ENCODE data around the gene MARVELD1.

DNA sequence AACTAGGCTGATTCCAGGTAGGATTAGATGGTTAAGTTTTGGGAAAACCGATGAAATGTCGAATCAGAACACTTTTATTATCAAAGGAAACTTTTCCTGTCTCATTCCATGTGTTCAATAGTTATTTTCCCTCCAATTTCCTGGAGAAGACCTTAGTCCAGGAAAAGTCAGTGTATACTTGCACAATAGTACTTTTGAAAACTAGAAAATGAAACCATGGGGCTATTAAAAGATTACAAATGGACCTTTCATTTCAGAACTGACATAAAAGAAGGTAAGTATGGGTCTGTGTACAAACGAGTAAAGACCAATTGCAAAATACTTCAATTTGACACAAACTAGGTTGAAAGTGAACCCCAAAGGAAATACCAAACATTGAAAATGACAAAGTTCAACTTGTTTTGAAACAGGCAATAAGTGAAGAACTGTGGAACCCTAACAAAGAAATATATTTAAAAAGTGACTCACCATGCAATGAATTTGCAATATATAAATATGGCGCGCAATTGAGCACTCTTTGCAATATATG, 28.6 kb upstream of the MARVELD1 start:
- TF ChIP-seq ZNF572 (CRISPR knock-in tag; IDR thresholded peaks at IDR 0.05) (no peak), ARNT2 (CRISPR knock-in tag; IDR thresholded peaks at IDR 0.05; ENCODE audit: low read depth) (no peak; the same call in 1 of the 2 replicates), EZH2 (conservative IDR thresholded peaks at IDR 0.05; ENCODE audit: low read depth, low read length) (no peak), ONECUT2 (CRISPR knock-in tag; IDR thresholded peaks at IDR 0.05) (no peak), MLLT10 (CRISPR knock-in tag; IDR thresholded peaks at IDR 0.05) (no peak), TEAD3 (CRISPR knock-in tag; optimal IDR thresholded peaks at IDR 0.05; ENCODE audit: borderline replicate concordance) (no peak), SETDB1 (CRISPR knock-in tag; IDR thresholded peaks at IDR 0.05; ENCODE audit: borderline replicate concordance) (no peak)
- TF ChIP-seq, protein P1, sequence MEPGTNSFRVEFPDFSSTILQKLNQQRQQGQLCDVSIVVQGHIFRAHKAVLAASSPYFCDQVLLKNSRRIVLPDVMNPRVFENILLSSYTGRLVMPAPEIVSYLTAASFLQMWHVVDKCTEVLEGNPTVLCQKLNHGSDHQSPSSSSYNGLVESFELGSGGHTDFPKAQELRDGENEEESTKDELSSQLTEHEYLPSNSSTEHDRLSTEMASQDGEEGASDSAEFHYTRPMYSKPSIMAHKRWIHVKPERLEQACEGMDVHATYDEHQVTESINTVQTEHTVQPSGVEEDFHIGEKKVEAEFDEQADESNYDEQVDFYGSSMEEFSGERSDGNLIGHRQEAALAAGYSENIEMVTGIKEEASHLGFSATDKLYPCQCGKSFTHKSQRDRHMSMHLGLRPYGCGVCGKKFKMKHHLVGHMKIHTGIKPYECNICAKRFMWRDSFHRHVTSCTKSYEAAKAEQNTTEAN (CRISPR knock-in tag; conservative IDR thresholded peaks at IDR 0.05) = no peak
- TF ChIP-seq, protein P2, sequence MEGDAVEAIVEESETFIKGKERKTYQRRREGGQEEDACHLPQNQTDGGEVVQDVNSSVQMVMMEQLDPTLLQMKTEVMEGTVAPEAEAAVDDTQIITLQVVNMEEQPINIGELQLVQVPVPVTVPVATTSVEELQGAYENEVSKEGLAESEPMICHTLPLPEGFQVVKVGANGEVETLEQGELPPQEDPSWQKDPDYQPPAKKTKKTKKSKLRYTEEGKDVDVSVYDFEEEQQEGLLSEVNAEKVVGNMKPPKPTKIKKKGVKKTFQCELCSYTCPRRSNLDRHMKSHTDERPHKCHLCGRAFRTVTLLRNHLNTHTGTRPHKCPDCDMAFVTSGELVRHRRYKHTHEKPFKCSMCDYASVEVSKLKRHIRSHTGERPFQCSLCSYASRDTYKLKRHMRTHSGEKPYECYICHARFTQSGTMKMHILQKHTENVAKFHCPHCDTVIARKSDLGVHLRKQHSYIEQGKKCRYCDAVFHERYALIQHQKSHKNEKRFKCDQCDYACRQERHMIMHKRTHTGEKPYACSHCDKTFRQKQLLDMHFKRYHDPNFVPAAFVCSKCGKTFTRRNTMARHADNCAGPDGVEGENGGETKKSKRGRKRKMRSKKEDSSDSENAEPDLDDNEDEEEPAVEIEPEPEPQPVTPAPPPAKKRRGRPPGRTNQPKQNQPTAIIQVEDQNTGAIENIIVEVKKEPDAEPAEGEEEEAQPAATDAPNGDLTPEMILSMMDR (CRISPR knock-in tag; IDR thresholded peaks at IDR 0.05) = no peak
- TF ChIP-seq, protein P3, sequence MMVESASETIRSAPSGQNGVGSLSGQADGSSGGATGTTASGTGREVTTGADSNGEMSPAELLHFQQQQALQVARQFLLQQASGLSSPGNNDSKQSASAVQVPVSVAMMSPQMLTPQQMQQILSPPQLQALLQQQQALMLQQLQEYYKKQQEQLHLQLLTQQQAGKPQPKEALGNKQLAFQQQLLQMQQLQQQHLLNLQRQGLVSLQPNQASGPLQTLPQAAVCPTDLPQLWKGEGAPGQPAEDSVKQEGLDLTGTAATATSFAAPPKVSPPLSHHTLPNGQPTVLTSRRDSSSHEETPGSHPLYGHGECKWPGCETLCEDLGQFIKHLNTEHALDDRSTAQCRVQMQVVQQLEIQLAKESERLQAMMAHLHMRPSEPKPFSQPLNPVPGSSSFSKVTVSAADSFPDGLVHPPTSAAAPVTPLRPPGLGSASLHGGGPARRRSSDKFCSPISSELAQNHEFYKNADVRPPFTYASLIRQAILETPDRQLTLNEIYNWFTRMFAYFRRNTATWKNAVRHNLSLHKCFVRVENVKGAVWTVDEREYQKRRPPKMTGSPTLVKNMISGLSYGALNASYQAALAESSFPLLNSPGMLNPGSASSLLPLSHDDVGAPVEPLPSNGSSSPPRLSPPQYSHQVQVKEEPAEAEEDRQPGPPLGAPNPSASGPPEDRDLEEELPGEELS (CRISPR knock-in tag; IDR thresholded peaks at IDR 0.05) = peak; percentile 23; the same call in 1 of the 2 replicates

Data from HepG2 (cell line).